AG10803 (cell line): ENCODE measurements around the gene AOPEP.
A peak's percentile ranks its signal among the peaks of the same experiment; 100 is the strongest.

Source experiments
- DNase-seq: peaks from one replicate; pipeline ENCODE4 v3.0.0; 2010; ENCODE audit warnings: low read depth
- H3K4me3 ChIP-seq: 2 replicates; pipeline ENCODE4 v1.5.1; 2011; ENCODE audit warnings: mild to moderate bottlenecking, low read length, control low read depth
- TF ChIP-seq, protein P1 (sequence below): conservative IDR thresholded peaks from 2 replicates; pipeline ENCODE4 v1.5.1; 2011; ENCODE audit warnings: mild to moderate bottlenecking, low read length, control low read depth, inconsistent platforms

Gene AOPEP

DNA sequence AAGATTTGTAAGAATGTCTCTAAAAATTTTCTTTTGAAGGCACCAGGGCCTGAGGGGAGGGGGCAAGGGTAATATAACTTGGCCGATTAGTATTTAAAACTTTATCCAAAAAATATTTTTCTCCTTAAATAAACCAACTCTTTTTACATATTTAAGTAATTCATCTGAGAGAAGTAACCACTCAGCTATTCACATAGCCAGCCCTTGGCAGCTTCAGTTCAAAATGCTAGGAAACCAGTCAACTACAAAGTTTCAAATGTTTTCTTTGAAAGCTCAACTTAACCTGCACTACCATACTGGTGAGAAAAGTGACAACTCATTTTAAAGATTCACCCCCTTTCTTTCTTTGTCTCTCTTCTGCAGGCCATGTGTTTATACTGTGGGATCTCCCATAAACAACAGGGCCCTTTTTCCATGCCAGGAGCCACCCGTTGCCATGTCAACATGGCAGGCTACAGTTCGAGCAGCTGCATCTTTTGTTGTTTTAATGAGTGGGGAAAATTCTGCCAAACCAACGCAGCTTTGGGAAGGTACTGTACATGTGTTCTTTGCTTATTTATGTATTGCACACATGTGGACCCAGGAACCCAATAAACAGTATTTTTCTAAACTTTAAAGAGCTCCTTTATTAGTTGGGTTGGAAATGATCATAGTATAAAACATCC, 46.3 kb downstream of the AOPEP start:
- peak; percentile 62 for DNase-seq
- H3K4me3 ChIP-seq = no peak overlapping the region
- TF ChIP-seq, protein P1, sequence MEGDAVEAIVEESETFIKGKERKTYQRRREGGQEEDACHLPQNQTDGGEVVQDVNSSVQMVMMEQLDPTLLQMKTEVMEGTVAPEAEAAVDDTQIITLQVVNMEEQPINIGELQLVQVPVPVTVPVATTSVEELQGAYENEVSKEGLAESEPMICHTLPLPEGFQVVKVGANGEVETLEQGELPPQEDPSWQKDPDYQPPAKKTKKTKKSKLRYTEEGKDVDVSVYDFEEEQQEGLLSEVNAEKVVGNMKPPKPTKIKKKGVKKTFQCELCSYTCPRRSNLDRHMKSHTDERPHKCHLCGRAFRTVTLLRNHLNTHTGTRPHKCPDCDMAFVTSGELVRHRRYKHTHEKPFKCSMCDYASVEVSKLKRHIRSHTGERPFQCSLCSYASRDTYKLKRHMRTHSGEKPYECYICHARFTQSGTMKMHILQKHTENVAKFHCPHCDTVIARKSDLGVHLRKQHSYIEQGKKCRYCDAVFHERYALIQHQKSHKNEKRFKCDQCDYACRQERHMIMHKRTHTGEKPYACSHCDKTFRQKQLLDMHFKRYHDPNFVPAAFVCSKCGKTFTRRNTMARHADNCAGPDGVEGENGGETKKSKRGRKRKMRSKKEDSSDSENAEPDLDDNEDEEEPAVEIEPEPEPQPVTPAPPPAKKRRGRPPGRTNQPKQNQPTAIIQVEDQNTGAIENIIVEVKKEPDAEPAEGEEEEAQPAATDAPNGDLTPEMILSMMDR = no peak

DNA sequence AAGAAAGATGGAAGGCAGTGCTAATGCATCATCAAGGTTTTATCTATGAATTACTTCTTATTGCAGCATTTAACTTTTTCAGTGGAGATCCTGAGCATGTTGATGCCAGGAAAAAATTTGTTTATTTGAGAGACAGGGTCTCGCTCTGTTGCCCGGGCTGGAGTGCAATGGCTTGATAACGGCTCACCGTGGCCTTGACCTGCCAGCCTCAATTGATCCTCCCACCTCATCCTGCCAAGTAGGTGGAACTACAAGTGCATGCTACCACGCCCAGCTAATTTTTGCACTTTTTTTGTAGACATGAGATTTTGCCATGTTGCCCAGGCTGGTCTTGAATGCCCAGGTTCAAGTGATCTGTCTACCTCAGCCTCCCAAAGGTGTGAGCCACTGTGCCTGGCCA, 47.2 kb downstream of the AOPEP start:
- TF ChIP-seq, protein P1 = no peak
- no peak overlapping the region for H3K4me3 ChIP-seq
- DNase-seq = no peak

DNA sequence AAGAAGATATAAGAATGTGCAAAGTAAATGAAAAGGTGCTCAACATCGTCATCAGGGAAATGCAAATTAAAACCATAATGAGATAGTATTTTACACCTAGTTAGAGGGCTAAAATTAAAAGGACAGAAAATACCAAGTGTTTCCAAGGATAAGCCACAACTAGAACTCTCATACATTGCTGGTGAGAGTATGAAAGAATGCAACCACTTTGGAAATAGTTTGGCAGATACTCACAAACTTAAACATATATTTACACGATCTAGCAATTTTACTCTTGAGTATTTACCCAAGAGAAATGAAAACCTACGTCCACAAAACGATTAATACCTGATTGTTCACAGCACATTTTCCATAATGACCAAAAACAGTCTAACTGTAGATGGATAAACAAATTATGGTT, 51.5 kb downstream of the AOPEP start:
- no peak overlapping the region for H3K4me3 ChIP-seq
- TF ChIP-seq, protein P1 = no peak
- no peak for DNase-seq

DNA sequence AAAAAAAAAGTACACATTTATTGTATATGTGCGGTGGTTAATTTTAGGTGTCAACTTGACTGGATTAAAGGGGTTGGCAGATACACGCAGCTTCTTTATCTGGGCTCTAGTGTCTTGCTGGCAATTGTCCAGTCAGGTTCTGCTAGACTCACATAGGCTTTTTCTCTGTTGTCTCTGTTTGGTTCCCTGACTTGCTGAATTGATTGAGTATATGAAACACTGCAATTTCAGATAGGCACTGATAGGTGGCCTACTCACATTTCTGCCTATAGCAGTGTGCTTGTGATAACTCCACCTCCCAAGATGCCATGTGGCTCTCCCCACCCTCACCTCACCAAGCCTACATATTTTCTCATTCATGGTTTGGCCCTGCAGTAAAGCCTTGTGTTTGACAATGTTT, 52.5 kb downstream of the AOPEP start:
- DNase-seq = no peak
- no peak overlapping the region for H3K4me3 ChIP-seq
- TF ChIP-seq, protein P1 = no peak

DNA sequence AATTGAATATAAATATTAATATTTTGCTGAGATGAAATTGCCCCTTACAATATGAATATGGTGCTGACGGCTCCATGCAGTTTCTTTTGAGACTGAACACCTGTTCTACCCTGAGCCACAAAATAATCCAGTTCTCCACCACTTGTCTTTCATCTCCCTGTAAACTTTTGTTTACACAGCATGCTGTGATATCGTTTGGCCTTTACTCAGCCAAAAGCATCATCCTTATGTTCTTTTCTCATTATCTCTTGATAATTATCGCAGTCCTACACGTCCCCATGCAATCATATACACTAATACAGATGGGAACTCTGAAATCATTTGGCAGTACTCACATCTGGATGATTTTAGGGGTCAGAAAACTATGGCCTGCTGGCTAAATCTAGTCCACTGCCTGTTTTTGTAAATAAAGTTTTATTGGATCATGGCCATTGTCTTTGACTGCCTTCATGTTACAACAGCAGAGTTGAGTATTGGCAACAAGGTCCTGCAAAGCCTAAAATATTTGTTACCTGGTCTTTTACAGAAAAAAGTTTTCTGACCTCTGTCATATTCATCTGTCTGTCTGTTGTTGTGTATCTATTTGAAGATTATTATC, 53.3 kb downstream of the AOPEP start:
- no peak for DNase-seq

DNA sequence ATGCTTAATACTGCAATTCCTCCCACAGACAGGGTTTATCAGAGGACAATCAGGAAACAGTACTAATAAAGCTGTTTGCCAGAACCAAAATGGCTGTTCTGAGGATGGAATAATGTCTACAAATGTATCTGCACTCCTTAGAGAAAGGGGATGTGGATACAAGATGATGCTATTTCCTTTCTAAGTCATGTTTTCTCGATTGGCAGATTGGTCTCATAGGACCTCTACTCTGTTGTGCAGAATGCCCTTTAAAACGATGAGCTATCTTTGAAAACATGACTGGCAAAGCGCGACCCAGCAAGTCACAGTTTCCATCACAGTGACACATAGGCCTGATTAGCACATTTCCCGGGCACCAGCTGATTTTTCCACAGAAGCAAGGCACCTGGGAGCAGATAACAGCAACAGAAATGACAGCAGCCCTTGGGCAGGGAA, 54.0 kb downstream of the AOPEP start:
- TF ChIP-seq, protein P1 = no peak
- H3K4me3 ChIP-seq = no peak overlapping the region
- DNase-seq = no peak

More for the DNA sequence above, 53.3 kb downstream of the AOPEP start:
- TF ChIP-seq, protein P1 = no peak
- no peak overlapping the region for H3K4me3 ChIP-seq
